Left lung (tissue), 10 donors: ENCODE measurements around the gene ALOX12. TPM values are rescaled to one million over a fixed set of nuclear protein-coding genes. Genes with fewer than 3 reads are reported as not detected.

Source experiments
- ATAC-seq: fragments of 200-7000 bp; cut with Tn5 transposase; one replicate; pipeline ENCODE4 v1.9.1; 2020; ENCODE audit warnings: moderate library complexity
- DNase-seq, 4 donors: peaks; one replicate each; pipeline ENCODE4 v3.0.0-alpha.2; 2013 to 2020
- H3K27ac ChIP-seq, 2 donors: fragments of 200-600 bp; sonication (generic) in 1 of 2; one replicate each; pipeline versions ENCODE4 v1.5.0 to v1.8.0; 2020 to 2021
- H3K27me3 ChIP-seq, 2 donors: fragments of 200-600 bp; sonication (generic) in 1 of 2; one replicate each; pipeline versions ENCODE4 v1.5.0 to v1.8.0; 2020 to 2021
- H3K36me3 ChIP-seq, 2 donors: fragments of 200-600 bp; sonication (generic) in 1 of 2; one replicate each; pipeline versions ENCODE4 v1.5.0 to v1.8.0; 2020 to 2021
- H3K4me1 ChIP-seq, 2 donors: fragments of 200-600 bp; one replicate each; pipeline ENCODE4 v1.8.0; 2021
- H3K4me3 ChIP-seq, 2 donors: fragments of 200-600 bp; sonication (generic) in 1 of 2; one replicate each; pipeline versions ENCODE4 v1.5.0 to v1.8.0; 2020 to 2021; ENCODE audit warnings: mild to moderate bottlenecking in 1 of 2
- H3K9me3 ChIP-seq, 2 donors: fragments of 200-600 bp; sonication (generic) in 1 of 2; one replicate each; pipeline versions ENCODE4 v1.5.0 to v1.8.0; 2020 to 2021
- intact Hi-C, 2 donors: fragments of 100-400 bp; cut with DNase I; formaldehyde crosslinking; loops; one replicate each; pipeline versions ENCODE4 v1.11.2 to v1.14.2; 2022
- polyA plus RNA-seq, 6 donors: library from polyadenylated mRNA; unstranded; fragments of 120-200 nt; gene quantifications; one replicate each; pipeline ENCODE4 v1.2.1, GENCODE V29; 2013; ENCODE audit not compliant: insufficient read length in 6 of 6
- total RNA-seq, 2 donors: library from RNA; stranded (reverse); fragmentation: NEBNext Ultra II Directional; extraction: Animal tissue kit (Norgen Biotek cat#: 25700); gene quantifications; one replicate each; pipeline ENCODE4 v1.2.1, GENCODE V29; 2021
- TF ChIP-seq, protein P1 (sequence below), 2 donors: fragments of 200-600 bp; sonication (generic) in 1 of 2; IDR thresholded peaks; one replicate each; pipeline versions ENCODE4 v1.5.0 to v1.8.0; 2021; ENCODE audit warnings: antibody characterized with exemption in 2 of 2
- donor health status: DM: no; HTN: yes; CAD: no.
- donor health status: DM: no; HTN: no; CAD: no.

Gene ALOX12
- total and polyA plus RNA-seq, 8 donors = 0.29 to 4.4 (median 3.1) TPM

DNA sequence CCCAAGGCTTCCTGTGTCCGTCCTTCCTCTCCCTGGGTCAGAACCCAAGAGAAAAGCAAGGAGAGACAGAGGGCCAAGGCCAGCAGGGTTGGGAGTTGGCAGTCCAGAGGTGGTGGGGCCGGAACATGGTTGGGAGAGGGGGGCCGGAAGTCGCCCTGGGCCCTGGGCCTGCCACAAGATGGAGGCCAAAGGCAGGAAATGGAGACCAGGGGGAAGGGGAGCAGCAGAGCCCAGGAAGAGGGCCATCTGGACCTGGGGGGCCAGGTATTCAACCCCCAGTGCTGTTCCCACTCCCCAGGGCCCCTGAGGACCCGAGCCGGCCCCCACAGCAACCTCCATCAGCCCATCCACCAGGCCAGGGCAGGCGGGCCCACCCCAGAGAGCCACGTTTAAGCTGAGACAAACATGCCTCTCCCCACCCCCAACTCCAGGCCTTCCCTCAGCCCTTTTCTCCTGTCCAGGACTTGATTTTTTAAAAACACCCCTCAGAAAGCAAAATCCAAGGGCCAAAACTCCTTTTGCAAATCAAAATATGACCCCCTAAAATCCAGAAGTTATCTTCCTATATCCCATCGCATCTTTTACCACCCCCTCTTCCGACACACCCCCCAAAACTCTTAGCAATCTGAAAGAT is 22.6 kb downstream of the ALOX12 start:
- intact Hi-C loops = no loop called here
- no peak for ATAC-seq
- DNase-seq = no peak
- Histone ChIP-seq H3K4me1 (peaks cover 10 to 87% of the 10 kb centered on the region in 2 donors), H3K4me3 (peak overlapping the region; percentile 16 to 38), H3K27me3 (peaks cover 0 to 14% of the 10 kb centered on the region in 2 donors), H3K36me3 (peaks cover 0 to 15% of the 10 kb centered on the region in 2 donors), H3K27ac (peak overlapping the region; percentile 89 to 99), H3K9me3 (no peaks in the 10 kb centered on the region)
- TF ChIP-seq, protein P1, sequence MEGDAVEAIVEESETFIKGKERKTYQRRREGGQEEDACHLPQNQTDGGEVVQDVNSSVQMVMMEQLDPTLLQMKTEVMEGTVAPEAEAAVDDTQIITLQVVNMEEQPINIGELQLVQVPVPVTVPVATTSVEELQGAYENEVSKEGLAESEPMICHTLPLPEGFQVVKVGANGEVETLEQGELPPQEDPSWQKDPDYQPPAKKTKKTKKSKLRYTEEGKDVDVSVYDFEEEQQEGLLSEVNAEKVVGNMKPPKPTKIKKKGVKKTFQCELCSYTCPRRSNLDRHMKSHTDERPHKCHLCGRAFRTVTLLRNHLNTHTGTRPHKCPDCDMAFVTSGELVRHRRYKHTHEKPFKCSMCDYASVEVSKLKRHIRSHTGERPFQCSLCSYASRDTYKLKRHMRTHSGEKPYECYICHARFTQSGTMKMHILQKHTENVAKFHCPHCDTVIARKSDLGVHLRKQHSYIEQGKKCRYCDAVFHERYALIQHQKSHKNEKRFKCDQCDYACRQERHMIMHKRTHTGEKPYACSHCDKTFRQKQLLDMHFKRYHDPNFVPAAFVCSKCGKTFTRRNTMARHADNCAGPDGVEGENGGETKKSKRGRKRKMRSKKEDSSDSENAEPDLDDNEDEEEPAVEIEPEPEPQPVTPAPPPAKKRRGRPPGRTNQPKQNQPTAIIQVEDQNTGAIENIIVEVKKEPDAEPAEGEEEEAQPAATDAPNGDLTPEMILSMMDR (IDR thresholded peaks at IDR 0.05) = no peak

DNA sequence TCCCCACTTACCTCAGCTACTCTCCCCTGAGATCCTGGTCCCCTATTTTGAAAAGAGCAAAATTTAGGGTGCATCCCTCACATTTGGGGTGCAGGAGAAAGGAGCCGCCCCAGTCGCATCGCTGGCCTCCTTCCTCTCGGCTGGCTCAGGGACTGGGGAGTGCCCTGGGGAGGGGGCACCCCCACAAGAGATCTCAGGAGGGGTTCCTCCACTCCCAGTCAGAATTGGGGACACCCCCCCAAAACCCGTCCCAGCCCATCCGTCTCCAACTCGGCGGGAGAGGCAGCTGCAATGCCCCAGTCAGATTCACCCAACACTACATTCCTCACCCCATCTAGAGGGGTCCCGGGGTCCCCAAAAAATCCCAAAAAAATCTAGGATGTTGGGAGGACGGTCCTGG is 23.5 kb downstream of the ALOX12 start:
- TF ChIP-seq, protein P1 (IDR thresholded peaks at IDR 0.05) = no peak
- ATAC-seq (no peak), DNase-seq (no peak)
- H3K36me3 ChIP-seq = peaks cover 0 to 15% of the 10 kb centered on the region in 2 donors
- H3K9me3 ChIP-seq = no peaks in the 10 kb centered on the region
- H3K4me3 ChIP-seq = peak overlapping the region; percentile 16 to 38
- peaks cover 0 to 15% of the 10 kb centered on the region in 2 donors for H3K27me3 ChIP-seq
- H3K27ac ChIP-seq = peak overlapping the region; percentile 86 to 89
- intact Hi-C loops = no loop called here
- peaks cover 6 to 82% of the 10 kb centered on the region in 2 donors for H3K4me1 ChIP-seq

DNA sequence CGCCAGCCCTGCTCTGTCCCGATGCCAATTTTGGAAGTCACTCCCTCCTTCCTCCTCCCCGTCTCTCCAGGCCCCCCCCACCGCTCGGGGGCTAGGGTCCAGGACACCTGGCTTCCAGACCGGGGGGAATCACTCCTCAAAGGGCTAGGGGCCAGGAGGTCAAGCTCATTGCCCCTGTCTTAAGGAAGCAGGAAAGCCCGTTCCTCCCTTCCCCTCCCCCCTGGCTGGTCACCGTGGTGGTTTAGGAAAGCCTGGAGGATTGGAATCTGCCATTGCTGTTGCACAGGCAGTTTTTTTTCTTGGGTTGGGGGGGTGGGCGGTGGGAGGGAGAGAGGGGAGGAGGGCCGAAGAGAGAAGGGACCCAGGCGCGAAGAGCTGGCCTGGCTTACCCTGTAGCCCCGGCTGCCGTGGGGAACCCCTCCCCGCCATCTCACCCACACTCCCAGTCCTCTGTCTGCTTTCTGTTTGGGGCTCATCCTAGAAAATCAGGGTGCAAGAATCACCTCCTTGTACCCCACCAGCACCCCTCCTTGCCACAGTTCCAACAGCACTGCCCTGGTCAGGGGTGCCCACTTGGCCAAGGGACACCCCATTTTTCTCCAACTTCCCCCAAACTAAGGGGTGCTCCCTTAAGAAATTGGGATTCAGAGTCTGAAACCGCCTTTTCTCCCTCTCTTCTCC is 24.1 kb downstream of the ALOX12 start:
- intact Hi-C loops = no loop called here
- H3K4me1 ChIP-seq = peaks cover 6 to 82% of the 10 kb centered on the region in 2 donors
- TF ChIP-seq, protein P1 (IDR thresholded peaks at IDR 0.05) = no peak
- peak overlapping the region; percentile 16 to 38 for H3K4me3 ChIP-seq
- ATAC-seq (no peak), DNase-seq (peak in 2 of 4 donors; percentile 80 to 88)
- peaks cover 0 to 15% of the 10 kb centered on the region in 2 donors for H3K27me3 ChIP-seq
- peaks cover 0 to 15% of the 10 kb centered on the region in 2 donors for H3K36me3 ChIP-seq
- H3K9me3 ChIP-seq = no peaks in the 10 kb centered on the region
- H3K27ac ChIP-seq = peak overlapping the region; percentile 86 to 89

DNA sequence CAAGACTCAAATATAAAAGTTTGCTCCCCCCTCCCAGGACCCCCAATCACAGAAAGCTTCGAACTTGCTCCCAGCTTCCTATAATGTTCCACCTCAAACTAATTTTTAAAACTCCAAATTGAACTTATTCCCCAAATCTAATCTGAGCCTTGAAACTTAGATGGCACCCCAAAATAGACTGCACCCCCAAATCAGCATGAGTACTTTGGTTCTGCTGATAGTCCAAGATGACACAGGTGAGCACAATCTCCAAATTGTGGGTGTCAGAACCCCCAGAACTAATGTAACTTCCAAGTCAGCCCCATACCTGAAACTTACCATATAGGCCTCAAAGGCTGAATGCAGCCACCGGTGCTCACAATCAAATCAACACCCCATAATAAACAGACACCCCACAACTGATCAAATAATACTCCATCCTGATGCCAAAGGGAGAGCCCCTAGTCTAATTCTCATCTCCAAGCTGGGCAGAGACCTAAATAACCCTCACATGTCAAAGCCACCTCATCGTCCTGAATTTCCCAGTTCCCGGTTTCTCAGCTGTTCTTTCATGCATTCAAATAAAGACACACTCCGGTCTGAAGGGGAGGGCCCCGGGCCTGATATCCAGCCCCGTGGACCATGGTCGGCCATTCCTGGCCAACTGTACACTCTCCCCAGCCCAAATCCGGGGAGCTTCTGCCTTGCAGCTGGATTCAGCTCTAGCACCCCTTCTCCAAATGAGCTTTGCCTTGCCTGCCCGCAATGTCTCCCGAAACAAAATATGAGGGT is 25.2 kb downstream of the ALOX12 start:
- Histone ChIP-seq H3K36me3 (peaks cover 0 to 15% of the 10 kb centered on the region in 2 donors), H3K4me1 (peaks cover 6 to 72% of the 10 kb centered on the region in 2 donors), H3K4me3 (peak overlapping the region in 1 of 2 donors; percentile 51), H3K27me3 (peaks cover 0 to 15% of the 10 kb centered on the region in 2 donors), H3K9me3 (no peaks in the 10 kb centered on the region), H3K27ac (peak overlapping the region; percentile 86 to 89)
- TF ChIP-seq, protein P1 (IDR thresholded peaks at IDR 0.05) = no peak
- DNase-seq (no peak), ATAC-seq (no peak)
- intact Hi-C loops = no loop called here
